ENCODE data around the gene SAE1.

The SAE1 gene

DNA sequence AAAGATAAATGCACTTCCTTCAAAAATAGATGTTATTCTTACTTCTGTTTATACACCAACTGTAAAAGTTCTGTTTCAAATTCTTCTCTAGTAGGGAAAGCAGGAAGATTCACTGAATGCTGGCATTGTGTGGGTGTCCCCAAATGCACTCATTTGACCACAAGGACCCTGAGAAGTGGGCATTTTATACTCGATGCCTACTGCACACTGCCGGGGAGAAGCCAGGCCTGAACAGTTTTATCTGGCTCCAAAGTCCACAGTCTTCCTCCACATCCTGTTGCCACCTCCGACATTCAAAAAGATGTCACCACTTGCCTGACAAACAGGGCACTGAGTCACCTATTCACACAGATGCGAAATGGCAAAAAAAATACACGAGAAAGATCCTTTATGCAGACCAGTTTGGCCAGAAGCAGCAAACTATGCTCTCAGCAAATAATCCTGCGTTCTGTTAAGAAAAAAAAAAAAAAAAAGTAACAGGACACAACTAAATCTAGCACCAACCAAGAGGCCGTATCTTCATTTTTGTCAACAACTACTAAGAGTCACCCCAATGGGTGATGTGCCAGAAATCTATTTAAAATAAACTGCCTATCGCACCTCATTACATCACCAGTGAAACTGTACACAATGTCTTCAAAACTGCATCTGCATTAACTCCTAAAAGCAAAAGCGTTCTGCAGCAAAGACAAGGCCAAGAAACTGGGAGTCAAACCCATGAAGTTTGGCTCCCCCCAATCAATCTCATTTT lies 23.3 kb upstream of the SAE1 start:
- DNase-seq: peak; percentile 51

DNA sequence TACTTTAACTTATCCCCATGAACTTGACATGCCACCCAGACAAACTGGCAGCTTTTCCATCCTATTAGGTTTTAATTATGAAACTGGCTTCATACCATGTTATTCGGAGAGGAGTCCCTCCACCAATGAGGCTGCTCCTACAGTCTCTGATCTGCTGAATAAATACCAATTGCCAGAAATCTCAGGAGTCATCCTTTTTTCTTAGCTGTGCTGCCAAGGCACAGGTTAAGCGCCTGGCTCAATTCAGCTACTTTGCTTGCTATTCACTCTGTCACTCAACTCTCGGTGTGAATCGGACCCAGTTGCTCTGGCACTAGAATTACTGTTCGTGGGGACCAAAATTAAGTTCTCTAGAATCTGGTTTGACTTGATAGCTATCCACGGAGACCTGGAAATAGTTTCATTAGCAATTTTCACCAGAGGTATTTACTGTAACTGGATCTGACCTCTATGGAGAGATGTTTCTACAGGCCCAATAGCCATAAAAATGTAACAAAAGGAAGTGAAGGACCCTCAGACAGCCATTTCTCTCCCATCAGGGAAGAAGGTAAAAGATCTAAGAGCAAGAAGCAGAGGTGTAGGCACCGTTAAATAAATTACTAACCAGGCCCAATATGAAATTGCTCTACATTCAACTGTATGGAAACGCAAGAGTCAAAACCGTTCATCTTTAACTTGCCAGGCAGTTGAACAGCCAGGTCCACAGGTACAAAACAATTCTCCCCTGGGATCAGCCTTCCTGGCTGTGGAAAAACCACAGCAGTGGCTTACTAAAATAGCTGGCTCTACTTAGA lies 22.5 kb upstream of the SAE1 start:
- peak; percentile 13 for DNase-seq

DNA sequence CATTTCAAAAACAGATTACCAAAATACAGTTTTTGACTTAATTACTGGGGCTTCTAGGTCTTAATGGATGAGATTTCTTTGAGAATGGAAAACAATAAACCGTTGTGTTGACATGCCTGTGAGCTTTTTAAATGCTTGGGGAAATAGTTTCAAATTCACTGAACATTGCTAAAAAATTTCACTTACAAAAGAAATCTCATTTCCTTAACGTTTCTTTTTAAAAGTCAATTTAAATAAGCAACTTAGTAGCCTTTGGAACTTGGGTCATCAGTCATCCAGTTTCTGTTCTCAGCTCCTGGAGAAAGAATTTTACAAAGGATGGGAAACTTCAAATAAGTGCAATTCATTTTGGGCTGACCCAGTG lies 21.5 kb upstream of the SAE1 start:
- no peak for DNase-seq

DNA sequence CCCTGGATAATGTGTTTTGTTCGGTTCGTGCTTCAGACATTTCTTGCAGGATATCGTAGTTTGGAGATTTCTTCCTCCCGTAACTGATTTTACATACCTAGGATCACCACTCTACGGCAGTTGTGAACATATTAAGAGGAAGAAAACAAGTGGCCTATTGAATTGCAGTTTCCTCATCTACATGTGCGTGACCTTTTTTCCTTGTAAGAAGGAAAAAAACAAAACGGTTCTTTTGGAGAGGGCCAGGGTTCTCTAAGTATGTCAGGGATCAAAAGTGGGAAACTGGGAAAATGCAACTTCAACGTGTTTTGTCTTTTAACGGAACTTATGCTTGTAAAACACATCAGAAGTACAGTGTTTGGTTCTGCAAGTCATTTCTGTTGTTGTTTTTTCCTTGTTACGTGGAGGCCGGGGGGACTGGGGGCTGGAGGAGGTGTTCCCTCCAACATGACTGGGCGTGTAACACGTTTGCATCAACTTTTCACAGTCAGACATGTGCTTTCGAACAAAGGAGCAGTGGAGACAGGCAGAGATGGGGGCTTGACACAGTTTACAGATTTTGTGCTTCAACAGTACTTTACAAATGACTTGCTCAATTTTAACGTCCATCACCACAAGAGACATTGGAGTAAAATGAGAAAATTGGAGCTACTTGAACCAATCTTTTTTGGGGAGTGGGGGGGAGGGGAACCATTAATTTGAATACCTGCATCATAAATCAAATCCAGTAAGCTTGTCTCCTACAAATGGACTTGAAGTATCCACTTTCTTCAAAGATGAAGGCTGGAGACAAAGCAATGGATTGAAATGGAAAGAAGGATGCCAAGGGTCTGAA lies 20.9 kb upstream of the SAE1 start:
- DNase-seq: peak; percentile 75

DNA sequence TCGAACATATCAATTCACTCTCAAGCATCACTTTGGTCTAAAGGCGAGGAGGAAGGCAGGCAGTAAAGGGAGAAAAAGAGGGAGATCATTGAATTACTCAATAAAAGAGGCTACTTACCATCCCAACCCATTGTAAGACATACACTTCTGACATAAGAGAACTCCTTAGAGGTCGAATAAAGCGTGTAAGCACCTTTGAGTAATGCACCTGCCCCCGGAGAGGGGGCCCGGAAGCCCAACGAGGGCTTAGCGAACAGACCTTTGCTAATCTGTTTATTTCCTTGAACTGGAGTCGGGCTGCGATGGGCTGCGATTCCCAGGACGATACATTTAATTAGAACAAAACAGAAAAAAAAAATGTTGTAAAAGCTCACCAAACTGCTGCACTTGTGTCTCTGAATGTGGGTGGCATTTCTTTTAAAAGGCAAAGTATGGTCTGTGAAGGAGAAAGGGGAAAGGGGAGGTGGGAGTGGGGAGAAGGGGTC lies 20.1 kb upstream of the SAE1 start:
- DNase-seq: peak; percentile 4

DNA sequence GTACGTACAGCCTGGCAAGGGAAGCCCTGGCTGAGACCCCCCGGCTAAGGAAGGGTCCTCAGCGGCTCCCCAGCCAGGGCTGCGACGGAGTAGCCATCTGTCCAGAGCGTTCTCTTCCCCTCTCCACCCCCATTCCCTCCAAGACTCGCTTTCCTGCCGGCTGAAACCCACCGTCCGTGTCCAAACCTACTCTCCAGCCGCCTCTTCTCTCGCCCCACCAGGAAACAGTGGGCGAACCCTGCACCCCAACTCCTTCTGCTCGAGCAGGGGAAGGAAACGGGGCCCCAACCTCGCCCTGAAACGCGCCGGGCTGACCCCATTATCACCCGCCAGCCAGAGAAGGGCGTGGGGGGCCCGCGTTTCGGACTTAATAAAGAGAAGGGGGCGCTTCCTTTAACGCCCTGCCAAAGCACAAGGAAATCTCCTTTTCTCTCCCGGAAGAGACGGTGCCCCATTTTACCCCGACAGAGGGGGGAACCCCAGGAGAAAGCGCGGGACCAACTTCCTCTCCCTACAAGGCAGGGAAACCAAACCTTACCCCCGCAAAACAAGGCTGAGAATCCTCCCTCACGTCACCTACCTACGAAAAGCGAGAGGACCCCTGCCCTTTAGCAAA lies 19.5 kb upstream of the SAE1 start:
- DNase-seq: no peak

DNA sequence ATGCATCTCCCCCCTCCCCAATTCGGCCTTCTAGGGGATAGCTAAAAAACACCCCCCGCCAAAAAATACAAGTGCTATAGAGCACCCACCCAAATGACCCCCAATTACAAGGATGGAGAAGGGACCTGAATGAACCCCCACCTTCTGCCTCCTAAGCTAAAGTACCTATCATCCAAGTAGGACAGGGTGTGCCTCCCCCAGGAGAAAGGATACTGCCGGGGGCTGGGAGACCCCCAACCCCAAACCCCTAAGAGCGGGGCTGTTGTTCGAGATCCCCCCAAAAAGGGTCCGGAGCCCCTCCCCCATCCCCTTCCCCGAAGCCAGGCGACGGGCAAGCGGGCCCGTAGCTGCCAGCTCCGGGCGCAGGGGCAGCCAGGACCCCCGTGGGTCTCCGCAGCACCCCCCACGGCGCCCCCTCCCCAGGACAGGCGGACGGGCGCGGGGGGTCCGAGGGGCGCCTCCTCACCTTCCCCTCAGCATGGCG lies 18.9 kb upstream of the SAE1 start:
- DNase-seq: no peak

DNA sequence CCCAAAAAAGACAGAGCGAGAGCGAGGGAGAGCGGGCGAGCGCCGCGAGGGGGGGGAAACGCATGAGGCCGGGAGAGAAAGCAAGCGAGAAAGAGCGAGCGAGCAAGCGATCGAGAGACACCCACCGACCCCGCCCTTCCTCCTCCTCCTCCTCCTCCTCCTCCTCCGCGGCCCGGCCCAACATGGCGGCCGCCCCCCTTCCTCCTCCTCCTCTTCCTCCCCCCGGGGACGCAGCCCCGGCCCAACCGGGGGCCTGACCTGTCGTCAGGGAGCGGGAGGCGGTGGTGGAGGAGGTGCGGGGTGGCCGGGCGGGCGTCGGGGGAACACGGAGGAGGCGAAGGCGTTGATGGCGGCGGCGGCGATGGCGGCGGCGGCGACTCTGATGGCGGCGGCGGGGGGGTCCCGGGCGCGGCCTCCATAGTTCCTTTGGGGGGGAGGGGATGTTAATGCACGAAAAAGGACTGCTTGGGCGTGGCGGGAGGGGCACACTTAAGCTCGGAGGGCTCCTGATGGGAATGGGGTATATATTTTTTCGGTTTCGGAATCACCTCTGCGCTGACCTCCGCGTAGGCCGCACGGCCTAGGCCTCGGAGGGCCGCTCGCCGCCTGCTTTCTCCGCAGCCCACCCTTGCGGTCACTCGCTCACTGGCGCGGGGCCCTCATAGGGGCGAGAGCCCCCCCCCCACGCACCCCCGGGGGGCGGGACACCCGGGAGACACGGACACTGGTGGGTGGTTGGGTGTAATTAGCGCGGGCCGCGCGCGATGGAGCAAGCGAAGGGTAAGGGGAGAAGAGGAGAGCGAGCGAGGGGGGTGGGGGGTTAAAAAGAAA lies 18.3 kb upstream of the SAE1 start:
- peak; percentile 76 for DNase-seq

DNA sequence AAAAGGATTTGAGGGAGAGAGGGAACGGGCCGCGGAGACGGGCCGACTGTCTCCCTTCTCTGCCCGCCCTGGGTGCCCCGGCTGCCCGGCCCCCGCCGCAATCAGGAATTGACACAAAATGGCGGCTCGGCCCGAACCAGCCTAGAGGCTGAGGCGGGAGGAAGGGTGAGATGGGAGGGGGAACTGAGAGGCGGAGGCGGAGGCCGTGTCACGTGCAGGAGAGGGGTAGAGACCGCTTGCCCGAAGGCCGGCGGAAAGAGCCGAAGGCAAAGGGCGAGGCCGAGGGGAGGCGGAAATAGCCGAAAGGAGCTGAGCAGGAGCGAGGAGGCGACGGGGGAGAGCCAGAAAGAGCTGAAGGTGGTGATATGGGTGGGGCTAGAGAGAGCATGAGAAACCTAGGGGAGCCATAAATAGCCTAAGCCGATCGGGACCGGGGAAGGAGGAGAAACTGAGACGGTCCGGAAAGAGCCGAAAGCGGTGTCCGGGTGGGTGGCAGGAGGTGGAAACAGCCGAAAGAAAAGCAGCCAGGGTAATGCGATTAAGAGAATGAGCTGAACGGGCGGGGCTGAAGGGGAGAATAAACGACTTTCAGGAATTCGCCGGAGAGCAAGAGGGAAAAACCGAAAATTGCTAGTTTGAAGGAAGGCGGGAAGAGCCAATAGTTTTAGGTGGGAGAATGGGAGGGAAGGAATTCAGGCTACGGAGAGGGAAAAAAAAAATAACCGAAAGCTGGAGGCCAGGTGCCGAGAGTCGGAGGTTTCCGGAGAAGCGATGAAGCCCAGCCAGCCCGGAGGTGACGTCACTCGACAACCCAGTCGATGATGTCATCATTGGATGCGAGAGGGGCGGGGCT lies 17.4 kb upstream of the SAE1 start, which contains the start of gene ZC3H4:
Gene ZC3H4, minus strand, starts transcription at position 780 of the 853 bp plus-strand sequence. CDS start 1,192 bp downstream, outside the sequence.
- DNase-seq: peak; percentile 98

DNA sequence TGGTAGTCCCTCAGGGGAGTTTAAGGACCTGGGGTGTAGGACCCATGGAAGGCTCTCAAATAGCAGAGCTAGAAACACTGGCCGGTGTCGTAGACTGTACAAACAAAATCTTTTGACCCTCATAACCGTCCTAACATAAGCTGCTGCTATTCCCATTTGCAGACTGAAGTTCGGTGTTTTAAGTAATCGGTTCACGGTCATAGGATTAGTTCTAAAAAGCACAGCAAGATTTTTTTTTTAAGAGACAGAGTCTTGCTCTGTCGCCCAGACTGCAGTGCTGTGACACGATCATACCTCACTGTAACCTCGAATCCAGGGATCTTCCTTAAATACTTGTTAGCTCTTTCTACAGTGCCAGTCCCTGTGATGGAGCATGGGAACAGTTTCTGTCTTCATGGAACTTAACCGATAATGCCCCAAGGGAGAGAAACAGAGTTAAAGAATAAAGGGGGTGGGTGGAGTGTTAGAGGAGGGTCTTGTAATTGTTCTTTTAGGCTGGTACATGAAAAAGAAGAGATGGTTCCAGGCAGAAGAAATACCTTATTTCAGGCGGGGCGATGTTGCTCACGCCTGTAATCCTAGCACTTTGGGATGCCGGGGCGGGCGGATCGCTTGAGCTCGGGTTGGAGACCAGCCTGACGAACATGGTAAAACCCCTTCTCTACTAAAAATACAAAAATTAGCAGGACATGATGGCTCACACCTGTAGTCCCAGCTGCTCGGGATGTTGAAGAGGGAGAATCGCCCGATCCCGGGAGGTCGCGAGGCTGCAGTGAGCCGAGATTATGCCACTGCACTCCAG lies 16.6 kb upstream of the SAE1 start:
- no peak for DNase-seq

DNA sequence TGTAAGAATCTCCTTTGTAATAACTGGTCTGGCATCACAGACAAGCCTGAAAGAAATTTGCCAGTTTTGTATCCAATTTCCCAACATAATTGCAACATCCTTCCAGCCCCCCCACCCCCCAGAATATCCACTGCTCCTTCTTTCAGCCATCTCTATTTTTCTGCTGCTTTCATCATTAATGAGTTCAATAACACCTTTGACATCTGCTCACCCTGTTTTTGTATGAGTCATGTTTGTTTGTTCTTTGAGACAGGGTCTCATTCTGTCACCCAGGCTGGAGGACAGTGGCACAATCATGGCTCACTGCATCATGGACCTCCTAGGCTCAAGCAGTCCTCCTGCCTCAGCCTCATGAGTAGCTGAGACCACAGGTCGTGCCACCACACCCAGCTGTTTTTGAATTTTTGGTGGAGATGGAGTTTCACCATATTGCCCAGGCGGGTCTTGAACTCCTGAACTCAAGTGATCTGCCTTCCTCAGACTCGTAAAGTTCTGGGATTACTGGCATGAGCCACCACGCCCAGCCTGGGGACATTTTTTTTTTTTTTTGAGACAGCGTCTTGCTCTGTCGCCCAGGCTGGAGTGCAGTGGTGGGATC lies 10.1 kb upstream of the SAE1 start:
- no peak for DNase-seq

DNA sequence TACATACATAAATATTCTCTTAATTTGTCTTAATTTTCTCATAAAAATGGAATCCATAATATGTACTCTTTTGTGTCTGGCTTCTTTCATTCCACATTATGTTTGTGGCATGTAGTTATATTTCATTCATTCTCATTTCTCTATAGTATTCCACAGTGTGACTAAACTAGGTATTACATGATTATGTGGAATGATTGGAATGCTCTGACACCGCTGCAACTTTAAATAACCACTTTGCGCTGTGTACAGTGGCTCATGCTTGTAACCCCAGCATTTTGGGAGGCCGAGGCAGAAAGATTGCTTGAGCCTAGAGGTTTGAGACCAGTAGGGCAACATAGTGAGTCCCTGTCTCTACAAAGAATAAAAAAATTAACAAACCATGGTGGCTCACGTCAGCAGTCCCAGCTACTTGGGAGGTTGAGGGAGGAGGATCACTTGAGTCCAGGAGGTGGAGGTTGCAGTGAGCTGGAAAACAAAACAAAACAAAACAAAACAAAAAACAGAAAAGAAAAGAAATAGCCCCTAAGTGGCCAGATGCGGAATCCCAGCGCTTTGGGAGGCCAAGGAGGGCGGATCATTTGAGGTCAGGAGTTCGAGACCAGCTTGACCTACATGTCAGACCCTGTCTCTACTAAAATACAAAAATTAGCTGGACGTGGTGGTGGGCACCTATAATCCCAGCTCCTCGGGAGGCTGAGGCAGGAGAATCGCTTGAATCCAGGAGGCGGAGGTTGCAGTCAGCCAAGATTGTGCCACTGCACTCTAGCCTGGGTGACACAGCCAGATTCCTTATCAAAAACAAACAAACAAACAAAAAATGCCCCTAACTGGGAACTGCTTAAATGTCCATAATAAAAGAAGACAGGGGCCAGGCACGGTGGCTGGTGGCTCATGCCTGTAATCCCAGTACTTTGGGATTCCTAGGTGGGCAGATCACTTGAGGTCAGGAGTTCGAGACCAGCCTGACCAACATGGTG lies 8.0 kb upstream of the SAE1 start:
- no peak for DNase-seq

DNA sequence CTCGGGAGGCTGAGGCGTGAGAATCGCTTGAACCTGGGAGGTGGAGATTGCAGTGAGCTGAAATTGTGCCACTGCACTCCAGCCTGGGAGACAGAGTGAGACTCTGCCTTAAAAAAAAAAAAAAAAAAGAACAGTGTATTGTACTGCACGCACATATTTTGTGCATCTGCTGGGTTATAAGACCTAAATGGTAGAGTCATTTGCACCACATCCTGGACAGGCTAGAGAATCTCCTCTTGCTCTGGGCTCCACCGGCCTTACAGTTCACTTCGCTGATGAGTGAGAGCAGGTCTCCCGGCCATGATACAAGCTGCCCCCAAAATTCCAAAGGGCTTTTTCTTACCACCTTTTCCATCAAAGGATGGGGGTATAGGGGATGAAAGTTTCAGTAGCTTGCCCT lies 7.2 kb upstream of the SAE1 start:
- no peak for DNase-seq

DNA sequence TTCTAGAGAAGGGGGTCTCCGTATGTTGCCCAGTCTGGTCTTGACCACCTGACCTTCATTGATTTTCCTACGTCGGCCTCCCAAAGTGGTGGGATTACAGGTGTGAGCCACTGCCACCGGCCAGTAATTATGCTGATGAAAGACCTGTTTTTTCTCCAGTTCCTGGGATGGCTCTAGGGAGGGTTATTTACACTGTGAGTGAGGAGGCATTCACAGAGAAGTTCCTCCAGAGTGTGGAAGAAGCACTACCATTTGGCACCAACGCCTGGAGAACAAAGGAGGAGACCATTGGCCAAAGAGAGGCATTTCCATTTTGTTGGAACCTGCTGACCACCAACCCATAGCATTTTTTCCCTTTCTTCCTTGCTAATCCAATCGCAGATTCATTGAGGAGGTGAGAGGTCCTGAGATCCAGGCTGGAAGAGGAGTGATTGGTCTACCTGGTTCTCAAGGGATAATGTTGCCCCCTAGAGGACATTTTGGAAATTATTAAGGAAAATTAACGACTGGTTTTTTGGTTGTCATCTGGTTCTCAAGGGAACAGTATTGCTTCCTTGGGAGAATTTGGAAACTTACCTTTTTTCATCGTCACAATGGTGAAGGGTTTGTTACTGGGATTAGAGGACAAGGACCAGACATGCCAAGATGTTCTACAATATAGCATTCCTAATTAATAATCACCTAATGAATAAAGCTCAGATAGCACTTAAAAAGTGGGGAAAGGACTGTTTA lies 5.5 kb upstream of the SAE1 start:
- peak; percentile 14 for DNase-seq

DNA sequence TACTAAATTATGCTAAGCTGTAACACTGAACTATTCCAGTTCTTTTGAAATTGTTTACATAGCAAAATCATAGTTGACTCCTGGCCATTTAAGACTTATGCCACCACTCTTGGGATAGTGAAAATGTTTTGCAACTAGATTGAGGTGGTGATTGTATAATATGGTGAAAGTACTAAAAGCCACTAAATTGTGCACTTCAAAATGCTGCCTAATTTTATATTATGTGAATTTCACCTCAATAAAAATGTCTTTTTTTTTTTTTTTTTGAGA lies 5.0 kb upstream of the SAE1 start:
- no peak for DNase-seq

DNA sequence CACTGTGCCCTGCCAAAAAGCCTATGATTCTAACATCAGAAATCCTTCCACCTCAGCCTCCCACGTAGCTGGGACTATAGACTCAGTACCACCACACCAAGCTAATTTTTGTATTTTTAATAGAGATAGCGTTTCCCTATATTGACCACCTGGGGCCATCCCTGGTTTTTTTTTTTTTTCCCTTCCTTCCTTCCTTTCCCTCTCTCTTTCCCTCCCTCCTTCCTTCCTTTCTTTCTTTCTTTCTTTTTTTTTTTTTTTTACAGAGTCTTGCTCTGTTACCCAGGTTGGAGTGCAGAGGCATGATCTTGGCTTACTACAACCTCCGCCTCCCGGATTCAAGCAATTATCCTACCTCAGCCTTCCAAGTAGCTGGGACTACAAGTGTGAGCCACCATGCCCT lies 1.1 kb upstream of the SAE1 start:
- no peak for DNase-seq

DNA sequence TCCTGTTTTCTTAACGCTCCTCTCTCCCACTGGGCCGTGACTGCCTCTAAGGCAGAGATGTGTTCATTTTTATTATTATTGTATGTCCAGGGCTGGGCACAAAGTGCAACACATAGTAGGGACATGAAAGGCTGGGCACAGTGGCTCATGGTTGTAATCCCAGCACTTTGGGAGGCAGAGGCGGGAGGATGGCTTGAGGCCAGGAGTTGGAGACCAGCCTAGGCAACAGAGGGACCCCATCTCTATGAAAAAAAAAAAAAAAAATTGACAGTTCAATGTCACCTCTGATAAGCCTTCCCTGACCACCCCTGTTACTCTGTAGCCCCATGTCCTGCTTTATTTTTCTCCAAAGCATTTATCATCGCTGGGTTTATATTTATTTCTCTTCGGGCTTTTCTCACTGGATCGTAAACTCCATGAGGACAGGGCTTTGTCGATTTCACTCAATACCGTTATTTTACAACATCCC lies 481 bp upstream of the SAE1 start:
- DNase-seq: no peak

All from GF-D8 (cell line).